ENCODE results near the gene POLE. TPM values are rescaled to one million over a fixed set of nuclear protein-coding genes. Genes with fewer than 3 reads are reported as not detected.
A peak's percentile ranks its signal among the peaks of the same experiment; 100 is the strongest.

Gene POLE
- total RNA-seq, 1 experiment from 2014 or later, result 147 TPM

DNA sequence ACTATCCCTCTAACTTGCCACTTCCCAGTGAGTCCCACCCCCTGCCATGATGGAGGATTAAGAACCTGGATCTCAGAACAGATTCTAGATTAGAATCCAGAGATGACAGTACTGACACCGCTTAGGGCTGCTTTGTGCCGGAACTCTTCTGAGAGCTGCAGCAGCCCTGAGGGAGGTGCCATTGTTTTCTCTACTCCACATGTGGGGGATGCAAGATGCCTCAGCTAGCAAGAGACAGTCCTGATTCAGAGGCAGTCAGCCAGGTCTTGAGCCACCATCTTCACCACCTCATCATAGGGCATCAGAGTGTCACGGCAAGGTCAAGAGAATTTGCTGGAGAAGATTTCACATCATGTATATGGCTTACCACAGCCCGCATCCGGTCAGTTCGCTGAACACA is 20.1 kb upstream of the POLE start:
- Mint-ChIP-seq H3K4me3 (peak overlapping the region in 1 of 2 experiments; percentile 18; a peak in 3 of 5 replicates), H3K9me3 (peaks cover 0 to 12% of the 10 kb centered on the region in 2 experiments; a peak in 2 of 5 replicates), H3K36me3 (ENCODE audit: insufficient read depth in 1 of 3, low read depth in 3 of 3) (peaks cover 1 to 30% (median 23%) of the 10 kb centered on the region in 3 experiments; a peak in 6 of 7 replicates), H3K27me3 (ENCODE audit: low read depth) (no peaks in the 10 kb centered on the region), H3K27ac (peak overlapping the region in 1 of 3 experiments; percentile 33; a peak in 1 of 7 replicates), H3K4me1 (peaks cover 9 to 19% of the 10 kb centered on the region in 2 experiments)
- H3K14ac ChIP-seq (ENCODE audit: insufficient read depth, low read length), result no peak overlapping the region
- no peak overlapping the region for H2AK5ac ChIP-seq (ENCODE audit: insufficient read length, low read length)
- no peak overlapping the region for H3K56ac ChIP-seq (ENCODE audit: insufficient read length, low read depth, low read length)
- no peak overlapping the region for H2BK15ac ChIP-seq (ENCODE audit: low read depth, low read length)
- no peak overlapping the region for H3K4me2 ChIP-seq (ENCODE audit: insufficient read depth, insufficient read length, low read length)
- no CpG with 5 or more reads among the region's 6 CpGs for WGBS (ENCODE audit: extremely low coverage, insufficient read length, low lambda C conversion rate)
- H3K27me3 ChIP-seq (ENCODE audit: insufficient read depth, low read length), result peaks cover 3% of the 10 kb centered on the region; the same call in 1 of the 2 replicates
- peaks cover 10% of the 10 kb centered on the region for H3K23me2 ChIP-seq (ENCODE audit: insufficient read length, low read depth, low read length, poor library complexity, severe bottlenecking)
- H3K27ac ChIP-seq (ENCODE audit: insufficient read length, low read depth, low read length), result no peak overlapping the region
- no peak overlapping the region for H2BK120ac ChIP-seq (ENCODE audit: low read depth, low read length, poor library complexity, severe bottlenecking)
- no peak overlapping the region for H3K4ac ChIP-seq (ENCODE audit: low read depth, low read length)
- H4K20me1 ChIP-seq (ENCODE audit: control insufficient read depth, insufficient read depth, insufficient read length), result no peaks in the 10 kb centered on the region
- no peak overlapping the region for H2BK5ac ChIP-seq (ENCODE audit: insufficient read length, low read length)
- H2BK12ac ChIP-seq (ENCODE audit: insufficient read length, low read depth, low read length), result no peak overlapping the region
- no peak for DNase-seq
- H3K79me2 ChIP-seq (ENCODE audit: insufficient read depth, low read length), result peaks cover 8% of the 10 kb centered on the region; the same call in 1 of the 2 replicates
- no peak overlapping the region for H3T11ph ChIP-seq (ENCODE audit: low read length)
- no peak overlapping the region for H4K8ac ChIP-seq (replicated peaks; ENCODE audit: insufficient read length, low read depth, low read length)
- no peaks in the 10 kb centered on the region for H3K4me1 ChIP-seq (ENCODE audit: insufficient read depth, low read length)
- H4K91ac ChIP-seq (ENCODE audit: insufficient read length, low read depth, low read length), result no peak overlapping the region
- H3K9ac ChIP-seq (ENCODE audit: extremely low read depth, insufficient read length, low read length), result no peak overlapping the region
- TF ChIP-seq, protein P1, sequence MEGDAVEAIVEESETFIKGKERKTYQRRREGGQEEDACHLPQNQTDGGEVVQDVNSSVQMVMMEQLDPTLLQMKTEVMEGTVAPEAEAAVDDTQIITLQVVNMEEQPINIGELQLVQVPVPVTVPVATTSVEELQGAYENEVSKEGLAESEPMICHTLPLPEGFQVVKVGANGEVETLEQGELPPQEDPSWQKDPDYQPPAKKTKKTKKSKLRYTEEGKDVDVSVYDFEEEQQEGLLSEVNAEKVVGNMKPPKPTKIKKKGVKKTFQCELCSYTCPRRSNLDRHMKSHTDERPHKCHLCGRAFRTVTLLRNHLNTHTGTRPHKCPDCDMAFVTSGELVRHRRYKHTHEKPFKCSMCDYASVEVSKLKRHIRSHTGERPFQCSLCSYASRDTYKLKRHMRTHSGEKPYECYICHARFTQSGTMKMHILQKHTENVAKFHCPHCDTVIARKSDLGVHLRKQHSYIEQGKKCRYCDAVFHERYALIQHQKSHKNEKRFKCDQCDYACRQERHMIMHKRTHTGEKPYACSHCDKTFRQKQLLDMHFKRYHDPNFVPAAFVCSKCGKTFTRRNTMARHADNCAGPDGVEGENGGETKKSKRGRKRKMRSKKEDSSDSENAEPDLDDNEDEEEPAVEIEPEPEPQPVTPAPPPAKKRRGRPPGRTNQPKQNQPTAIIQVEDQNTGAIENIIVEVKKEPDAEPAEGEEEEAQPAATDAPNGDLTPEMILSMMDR (conservative IDR thresholded peaks at IDR 0.05), result no peak
- H3K23ac ChIP-seq (ENCODE audit: insufficient read length, low read depth, low read length), result no peak overlapping the region
- peaks cover 4% of the 10 kb centered on the region for H3K9me3 ChIP-seq (ENCODE audit: control insufficient read depth, low read depth, low read length)
- H3K18ac ChIP-seq (ENCODE audit: insufficient read length, low read depth, low read length), result no peak overlapping the region
- no peaks in the 10 kb centered on the region for H3K79me1 ChIP-seq (ENCODE audit: insufficient read depth, low read depth, low read length, poor library complexity, severe bottlenecking)
- no peak overlapping the region for H4K5ac ChIP-seq (ENCODE audit: insufficient read length, low read depth, low read length)
- no peak overlapping the region for H2BK20ac ChIP-seq (ENCODE audit: low read depth, low read length, poor library complexity, severe bottlenecking)
- H2AFZ ChIP-seq (ENCODE audit: low read length), result no peak overlapping the region

All from H9 (cell line).